GM23338 (cell line): Measurements from ENCODE around the gene GBF1. TPM values are rescaled to one million over a fixed set of nuclear protein-coding genes. Genes with fewer than 3 reads are reported as not detected.

Experiments used
- ATAC-seq: fragments of 200-7000 bp; cut with Tn5 transposase; 3 replicates; pipeline ENCODE4 v1.9.1; 2020
- DNase-seq: peaks from one replicate; pipeline ENCODE4 v3.0.0-alpha.2; 2015; ENCODE audit warnings: low spot score
- H2AFZ ChIP-seq: fragments of 200-600 bp; sonication (generic); 2 replicates; pipeline ENCODE4 v1.8.0; 2016; ENCODE audit warnings: antibody characterized with exemption, mild to moderate bottlenecking, moderate library complexity
- H3F3A ChIP-seq: fragments of 200-600 bp; sonication (generic); replicated peaks from 2 replicates; pipeline ENCODE4 v1.8.0; 2017; ENCODE audit warnings: antibody characterized with exemption, mixed run types, low read depth
- H3K27ac ChIP-seq: fragments of 200-600 bp; sonication (generic); 2 replicates; pipeline ENCODE4 v1.6.1; 2016; ENCODE audit warnings: low read depth
- H3K27me3 ChIP-seq: fragments of 200-600 bp; sonication (generic); 2 replicates; pipeline ENCODE4 v1.8.0; 2016; ENCODE audit warnings: mild to moderate bottlenecking, mixed run types, moderate library complexity; ENCODE audit not compliant: insufficient read depth
- H3K36me3 ChIP-seq: fragments of 200-600 bp; sonication (generic); 2 replicates; pipeline ENCODE4 v1.8.0; 2016; ENCODE audit warnings: mild to moderate bottlenecking; ENCODE audit not compliant: insufficient read depth
- H3K4me1 ChIP-seq: fragments of 200-600 bp; sonication (generic); 2 replicates; pipeline ENCODE4 v1.8.0; 2016; ENCODE audit warnings: mild to moderate bottlenecking, moderate library complexity; ENCODE audit not compliant: insufficient read depth
- H3K4me2 ChIP-seq: fragments of 200-600 bp; sonication (generic); 2 replicates; pipeline ENCODE4 v1.7.1; 2017; ENCODE audit warnings: mixed run types
- H3K4me3 ChIP-seq: fragments of 200-600 bp; sonication (generic); 2 replicates; pipeline ENCODE4 v1.6.1; 2016; ENCODE audit warnings: mixed run types
- H3K79me2 ChIP-seq: fragments of 200-600 bp; sonication (generic); replicated peaks from 2 replicates; pipeline ENCODE4 v1.8.0; 2017; ENCODE audit warnings: mild to moderate bottlenecking; ENCODE audit not compliant: insufficient read depth
- H3K9me2 ChIP-seq: fragments of 200-600 bp; sonication (generic); 2 replicates; pipeline ENCODE4 v1.8.0; 2017; ENCODE audit not compliant: insufficient read depth
- H4K20me1 ChIP-seq: fragments of 200-600 bp; sonication (generic); replicated peaks from 2 replicates; pipeline ENCODE4 v1.8.0; 2017; ENCODE audit warnings: mild to moderate bottlenecking; ENCODE audit not compliant: insufficient read depth
- H3K27ac Mint-ChIP-seq: 2 replicates; pipeline ENCODE4 v1.8.0; 2020; ENCODE audit warnings: inconsistent platforms, mild to moderate bottlenecking, moderate library complexity, mixed read lengths
- H3K27me3 Mint-ChIP-seq: 3 replicates; pipeline ENCODE4 v1.8.0; 2022; ENCODE audit warnings: low read depth, mild to moderate bottlenecking, moderate library complexity, mixed read lengths, inconsistent platforms; ENCODE audit not compliant: insufficient read depth, poor library complexity
- H3K36me3 Mint-ChIP-seq: 3 replicates; pipeline ENCODE4 v1.8.0; 2021; ENCODE audit warnings: low read depth, mild to moderate bottlenecking, inconsistent platforms, moderate library complexity, mixed read lengths
- H3K4me1 Mint-ChIP-seq: 3 replicates; pipeline ENCODE4 v1.8.0; 2020; ENCODE audit warnings: mild to moderate bottlenecking, inconsistent platforms, mixed read lengths
- H3K4me3 Mint-ChIP-seq: 3 replicates; pipeline ENCODE4 v1.8.0; 2021; ENCODE audit warnings: moderate library complexity, mild to moderate bottlenecking, inconsistent platforms, mixed read lengths
- H3K9me3 Mint-ChIP-seq: 3 replicates; pipeline ENCODE4 v1.8.0; 2020; ENCODE audit warnings: moderate library complexity, mild to moderate bottlenecking, inconsistent platforms, mixed read lengths
- CREB1 ChIP-seq: fragments of 250-450 bp; sonication (Bioruptor Pico); IDR thresholded peaks from 2 replicates; pipeline ENCODE4 v1.5.0; 2020; ENCODE audit warnings: low read depth, mild to moderate bottlenecking, moderate library complexity
- NANOG ChIP-seq: IDR thresholded peaks from 2 replicates; pipeline ENCODE4 v1.6.1; 2016; ENCODE audit warnings: antibody characterized with exemption, borderline replicate concordance
- POLR2AphosphoS5 ChIP-seq: IDR thresholded peaks from 2 replicates; pipeline ENCODE4 v1.6.1; 2016; ENCODE audit warnings: antibody characterized with exemption, low read depth
- STAT1 ChIP-seq: IDR thresholded peaks from one replicate; pipeline ENCODE4 v1.6.1; 2016; ENCODE audit warnings: antibody characterized with exemption; ENCODE audit not compliant: unreplicated experiment
- ZNF114 ChIP-seq: fragments of 250-450 bp; sonication (Bioruptor Pico); IDR thresholded peaks from 2 replicates; pipeline ENCODE4 v1.5.0; 2020; ENCODE audit warnings: mild to moderate bottlenecking, moderate library complexity
- polyA plus RNA-seq: library from polyadenylated mRNA; unstranded; fragments of >200 nt; fragmentation: Nextera tagmentation; extraction: Ambion mirVana; gene quantifications from 2 replicates; pipeline ENCODE4 v1.2.1, GENCODE V29; 2016
- total RNA-seq: library from RNA; depleted of rRNA; stranded (reverse); fragments of >200 nt; shearing (Covaris generic); gene quantifications from 2 replicates; pipeline ENCODE4 v1.2.3, GENCODE V29; 2014
- TF ChIP-seq, protein P1 (sequence below): IDR thresholded peaks from 2 replicates; pipeline ENCODE4 v1.6.1; 2016; ENCODE audit warnings: antibody characterized with exemption
- TF ChIP-seq, protein P2 (sequence below): IDR thresholded peaks from one replicate; pipeline ENCODE4 v1.6.1; 2018; ENCODE audit warnings: antibody characterized with exemption; ENCODE audit not compliant: unreplicated experiment
- TF ChIP-seq, protein P3 (sequence below), 2 experiments: fragments of 200-600 bp in 1 of 2; sonication (generic) in 1 of 2; conservative IDR thresholded peaks; 2 replicates each; pipeline versions ENCODE4 v1.5.1 to v1.6.1; 2016 to 2017; ENCODE audit warnings: antibody characterized with exemption in 2 of 2, low read depth in 2 of 2, mild to moderate bottlenecking in 2 of 2, moderate library complexity in 1 of 2

GBF1 gene
- total and polyA plus RNA-seq, 2 experiments from 2014 or later = 6.5 to 27.2 TPM

DNA sequence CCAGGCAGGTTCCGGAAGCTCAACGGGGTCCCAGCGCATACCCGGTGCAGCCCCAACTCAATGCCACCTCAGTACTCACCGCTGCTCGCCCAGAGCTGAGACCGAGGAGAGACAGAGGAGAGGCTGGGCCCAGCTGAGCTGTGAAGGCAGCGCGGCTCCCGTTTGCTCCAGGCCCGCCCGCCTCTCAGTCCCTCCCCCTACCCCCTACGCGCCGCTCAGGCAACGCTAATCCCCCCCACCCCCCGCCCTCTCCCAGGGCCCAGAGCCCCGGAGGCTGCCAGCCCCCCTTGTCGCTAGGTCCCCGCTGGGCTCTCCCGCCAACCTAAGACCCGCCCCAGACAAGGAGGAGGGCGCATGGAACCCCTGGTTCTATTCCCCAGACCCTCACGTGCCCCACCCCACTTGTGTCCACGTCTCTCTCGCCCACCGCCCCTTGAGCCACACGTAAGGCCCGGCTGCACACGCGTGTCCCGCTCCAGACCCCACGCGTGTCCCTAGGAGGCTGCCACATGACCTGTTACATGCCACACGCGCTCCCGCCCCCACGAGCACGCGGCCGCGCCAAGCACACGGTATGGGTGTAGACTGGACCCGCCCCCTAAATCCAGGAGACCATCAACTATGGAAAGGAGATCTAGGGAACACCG lies 173.4 kb downstream of the GBF1 start, which contains the start of gene PSD:
PSD (minus strand) TSS at position 164 of the 647 bp plus-strand sequence. CDS start 1,747 bp downstream, outside the sequence.
- Histone ChIP-seq H3K9me2 (no peaks in the 10 kb centered on the region), H3K36me3 (no peaks in the 10 kb centered on the region; the same call in 1 of the 2 replicates), H3K4me3 (peak within 1 kb of the TSS; percentile 82), H2AFZ (peak within 1 kb of the TSS; percentile 91), H3K79me2 (no peaks in the 10 kb centered on the region), H4K20me1 (no peaks in the 10 kb centered on the region; the same call in none of the 2 replicates), H3K27me3 (0 out of 2 replicates have a peak, but pooled peaks cover 6% of the 10 kb centered on the region), H3K4me1 (peaks cover 15% of the 10 kb centered on the region), H3F3A (peaks cover 27% of the 10 kb centered on the region), H3K4me2 (peak within 1 kb of the TSS; percentile 100), H3K27ac (0 out of 2 replicates have a peak within 1 kb of the TSS, but pooled peaks have one; percentile 55)
- Mint-ChIP-seq H3K4me1 (peaks cover 19% of the 10 kb centered on the region), H3K9me3 (no peaks in the 10 kb centered on the region; the same call in 2 of the 3 replicates), H3K36me3 (peaks cover 9% of the 10 kb centered on the region), H3K27me3 (peaks cover 38% of the 10 kb centered on the region), H3K27ac (no peak within 1 kb of the TSS; the same call in 1 of the 2 replicates), H3K4me3 (peak within 1 kb of the TSS; percentile 97)
- DNase-seq = peak; percentile 84
- ATAC-seq = peak; percentile 15
- TF ChIP-seq, protein P1, sequence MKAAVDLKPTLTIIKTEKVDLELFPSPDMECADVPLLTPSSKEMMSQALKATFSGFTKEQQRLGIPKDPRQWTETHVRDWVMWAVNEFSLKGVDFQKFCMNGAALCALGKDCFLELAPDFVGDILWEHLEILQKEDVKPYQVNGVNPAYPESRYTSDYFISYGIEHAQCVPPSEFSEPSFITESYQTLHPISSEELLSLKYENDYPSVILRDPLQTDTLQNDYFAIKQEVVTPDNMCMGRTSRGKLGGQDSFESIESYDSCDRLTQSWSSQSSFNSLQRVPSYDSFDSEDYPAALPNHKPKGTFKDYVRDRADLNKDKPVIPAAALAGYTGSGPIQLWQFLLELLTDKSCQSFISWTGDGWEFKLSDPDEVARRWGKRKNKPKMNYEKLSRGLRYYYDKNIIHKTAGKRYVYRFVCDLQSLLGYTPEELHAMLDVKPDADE = no peak
- TF ChIP-seq CREB1 (CRISPR knock-in tag) (no peak), POLR2AphosphoS5 (peak; percentile 46; the same call in 1 of the 2 replicates), STAT1 (no peak), ZNF114 (CRISPR knock-in tag) (no peak), NANOG (no peak)
- TF ChIP-seq, protein P2, sequence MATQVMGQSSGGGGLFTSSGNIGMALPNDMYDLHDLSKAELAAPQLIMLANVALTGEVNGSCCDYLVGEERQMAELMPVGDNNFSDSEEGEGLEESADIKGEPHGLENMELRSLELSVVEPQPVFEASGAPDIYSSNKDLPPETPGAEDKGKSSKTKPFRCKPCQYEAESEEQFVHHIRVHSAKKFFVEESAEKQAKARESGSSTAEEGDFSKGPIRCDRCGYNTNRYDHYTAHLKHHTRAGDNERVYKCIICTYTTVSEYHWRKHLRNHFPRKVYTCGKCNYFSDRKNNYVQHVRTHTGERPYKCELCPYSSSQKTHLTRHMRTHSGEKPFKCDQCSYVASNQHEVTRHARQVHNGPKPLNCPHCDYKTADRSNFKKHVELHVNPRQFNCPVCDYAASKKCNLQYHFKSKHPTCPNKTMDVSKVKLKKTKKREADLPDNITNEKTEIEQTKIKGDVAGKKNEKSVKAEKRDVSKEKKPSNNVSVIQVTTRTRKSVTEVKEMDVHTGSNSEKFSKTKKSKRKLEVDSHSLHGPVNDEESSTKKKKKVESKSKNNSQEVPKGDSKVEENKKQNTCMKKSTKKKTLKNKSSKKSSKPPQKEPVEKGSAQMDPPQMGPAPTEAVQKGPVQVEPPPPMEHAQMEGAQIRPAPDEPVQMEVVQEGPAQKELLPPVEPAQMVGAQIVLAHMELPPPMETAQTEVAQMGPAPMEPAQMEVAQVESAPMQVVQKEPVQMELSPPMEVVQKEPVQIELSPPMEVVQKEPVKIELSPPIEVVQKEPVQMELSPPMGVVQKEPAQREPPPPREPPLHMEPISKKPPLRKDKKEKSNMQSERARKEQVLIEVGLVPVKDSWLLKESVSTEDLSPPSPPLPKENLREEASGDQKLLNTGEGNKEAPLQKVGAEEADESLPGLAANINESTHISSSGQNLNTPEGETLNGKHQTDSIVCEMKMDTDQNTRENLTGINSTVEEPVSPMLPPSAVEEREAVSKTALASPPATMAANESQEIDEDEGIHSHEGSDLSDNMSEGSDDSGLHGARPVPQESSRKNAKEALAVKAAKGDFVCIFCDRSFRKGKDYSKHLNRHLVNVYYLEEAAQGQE = peak; percentile 15
- TF ChIP-seq, protein P3, sequence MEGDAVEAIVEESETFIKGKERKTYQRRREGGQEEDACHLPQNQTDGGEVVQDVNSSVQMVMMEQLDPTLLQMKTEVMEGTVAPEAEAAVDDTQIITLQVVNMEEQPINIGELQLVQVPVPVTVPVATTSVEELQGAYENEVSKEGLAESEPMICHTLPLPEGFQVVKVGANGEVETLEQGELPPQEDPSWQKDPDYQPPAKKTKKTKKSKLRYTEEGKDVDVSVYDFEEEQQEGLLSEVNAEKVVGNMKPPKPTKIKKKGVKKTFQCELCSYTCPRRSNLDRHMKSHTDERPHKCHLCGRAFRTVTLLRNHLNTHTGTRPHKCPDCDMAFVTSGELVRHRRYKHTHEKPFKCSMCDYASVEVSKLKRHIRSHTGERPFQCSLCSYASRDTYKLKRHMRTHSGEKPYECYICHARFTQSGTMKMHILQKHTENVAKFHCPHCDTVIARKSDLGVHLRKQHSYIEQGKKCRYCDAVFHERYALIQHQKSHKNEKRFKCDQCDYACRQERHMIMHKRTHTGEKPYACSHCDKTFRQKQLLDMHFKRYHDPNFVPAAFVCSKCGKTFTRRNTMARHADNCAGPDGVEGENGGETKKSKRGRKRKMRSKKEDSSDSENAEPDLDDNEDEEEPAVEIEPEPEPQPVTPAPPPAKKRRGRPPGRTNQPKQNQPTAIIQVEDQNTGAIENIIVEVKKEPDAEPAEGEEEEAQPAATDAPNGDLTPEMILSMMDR (conservative IDR thresholded peaks at IDR 0.05; ENCODE audit: low read depth in 2 of 2) = no peak
